SK-N-SH (cell line): ENCODE results near the gene MRPL43. TPM values are rescaled to one million over a fixed set of nuclear protein-coding genes. Genes with fewer than 3 reads are reported as not detected.

Source experiments
- CTCF ChIA-PET: fragments of 300-600, 350-600 bp; formaldehyde crosslinking; extraction: SDS; loops from one replicate; lab custom pipeline; 2021; lab: Yijun Ruan, JAX
- POLR2A ChIA-PET: fragments of 350-600 bp; sonication (Branson Sonifier 250); formaldehyde crosslinking; extraction: SDS; loops from one replicate; lab custom pipeline; 2020; ENCODE audit warnings: antibody characterized with exemption, inconsistent platforms; lab: Yijun Ruan, JAX
- DNase-seq: peaks from one replicate; pipeline ENCODE4 v3.0.0; 2012
- H2AFZ ChIP-seq: fragments of 200-600 bp; sonication (generic); 2 replicates; pipeline ENCODE4 v1.8.1; 2016; ENCODE audit warnings: antibody characterized with exemption, mild to moderate bottlenecking, low read depth
- H3F3A ChIP-seq: fragments of 200-600 bp; sonication (generic); replicated peaks from 2 replicates; pipeline ENCODE3; 2016; ENCODE audit warnings: antibody characterized with exemption, mild to moderate bottlenecking; ENCODE audit not compliant: insufficient read depth
- H3K27ac ChIP-seq, 2 experiments: fragments of 200-500 bp in 1 of 2; fragments of 200-600 bp in 1 of 2; sonication (Bioruptor generic) in 1 of 2; sonication (generic), shearing (Covaris generic) in 1 of 2; 2 replicates each; pipeline versions ENCODE4 v1.5.1 to v1.6.1; 2014 to 2016; ENCODE audit warnings: low read depth in 2 of 2, inconsistent platforms in 1 of 2, low read length in 1 of 2, mild to moderate bottlenecking in 1 of 2, mixed read lengths in 1 of 2
- H3K27me3 ChIP-seq: fragments of 200-600 bp; sonication (generic), shearing (Covaris generic); 2 replicates; pipeline ENCODE4 v1.6.1; 2016; ENCODE audit warnings: mixed run types; ENCODE audit not compliant: insufficient read depth
- H3K36me3 ChIP-seq, 2 experiments: fragments of 200-500 bp in 1 of 2; fragments of 200-600 bp in 1 of 2; sonication (Bioruptor generic) in 1 of 2; sonication (generic) in 1 of 2; replicated peaks in 1 of 2; 2 replicates each; pipeline versions ENCODE3 to v1.5.1; 2014 to 2016; ENCODE audit warnings: low read length in 1 of 2, mild to moderate bottlenecking in 1 of 2; ENCODE audit not compliant: insufficient read depth in 2 of 2, control insufficient read depth in 1 of 2
- H3K4me1 ChIP-seq, 2 experiments: fragments of 200-500 bp in 1 of 2; fragments of 200-600 bp in 1 of 2; sonication (Bioruptor generic) in 1 of 2; sonication (generic), shearing (Covaris generic) in 1 of 2; 2 replicates each; pipeline versions ENCODE4 v1.5.1 to v1.6.1; 2014 to 2016; ENCODE audit warnings: low read depth in 1 of 2, low read length in 1 of 2, mixed run types in 1 of 2; ENCODE audit not compliant: insufficient read depth in 2 of 2, control insufficient read depth in 1 of 2
- H3K4me2 ChIP-seq: fragments of 200-600 bp; sonication (generic), shearing (Covaris generic); 2 replicates; pipeline ENCODE4 v1.6.1; 2017; ENCODE audit warnings: mixed run types
- H3K4me3 ChIP-seq, 2 experiments: fragments of 200-500 bp in 1 of 2; fragments of 200-600 bp in 1 of 2; sonication (Bioruptor generic) in 1 of 2; sonication (generic), shearing (Covaris generic) in 1 of 2; 2 replicates each; pipeline versions ENCODE4 v1.5.1 to v1.8.1; 2014 to 2016; ENCODE audit warnings: low read depth in 2 of 2, inconsistent platforms in 1 of 2, low read length in 1 of 2, mild to moderate bottlenecking in 1 of 2, mixed read lengths in 1 of 2, moderate library complexity in 1 of 2
- H3K79me2 ChIP-seq: fragments of 200-600 bp; sonication (generic); 2 replicates; pipeline ENCODE4 v1.8.1; 2017; ENCODE audit warnings: mild to moderate bottlenecking; ENCODE audit not compliant: insufficient read depth
- H3K9ac ChIP-seq: fragments of 200-600 bp; sonication (generic); 2 replicates; pipeline ENCODE4 v1.6.1; 2017; ENCODE audit warnings: mixed run types
- H3K9me2 ChIP-seq: fragments of 200-600 bp; sonication (generic); 2 replicates; pipeline ENCODE4 v1.6.1; 2017; ENCODE audit warnings: mixed run types
- H3K9me3 ChIP-seq: fragments of 200-600 bp; sonication (generic); 2 replicates; pipeline ENCODE4 v1.6.1; 2017; ENCODE audit warnings: mixed run types, mild to moderate bottlenecking, moderate library complexity
- H4K20me1 ChIP-seq: fragments of 200-600 bp; sonication (generic); 2 replicates; pipeline ENCODE4 v1.6.1; 2017; ENCODE audit warnings: mild to moderate bottlenecking, mixed run types; ENCODE audit not compliant: insufficient read depth
- CHD2 ChIP-seq: fragments of 150-350 bp; IDR thresholded peaks from 2 replicates; pipeline ENCODE4 v1.6.1; 2018; ENCODE audit warnings: low read length; ENCODE audit not compliant: partially characterized antibody
- CTCF ChIP-seq: fragments of 200-600 bp; sonication (generic); IDR thresholded peaks from 2 replicates; pipeline ENCODE4 v1.6.1; 2017; ENCODE audit warnings: antibody characterized with exemption, mild to moderate bottlenecking, moderate library complexity
- EZH2phosphoT487 ChIP-seq: fragments of 200-600 bp; sonication (generic); IDR thresholded peaks from 2 replicates; pipeline ENCODE4 v1.6.1; 2017; ENCODE audit warnings: low read depth, mixed run types, mild to moderate bottlenecking, antibody characterized with exemption, moderate library complexity, borderline replicate concordance
- IRF3 ChIP-seq: fragments of 150-350 bp; IDR thresholded peaks from 2 replicates; pipeline ENCODE4 v1.6.1; 2016; ENCODE audit warnings: mild to moderate bottlenecking, low read depth, low read length
- JUND ChIP-seq: IDR thresholded peaks from 2 replicates; pipeline ENCODE4 v1.4.0; 2012
- MEF2A ChIP-seq: IDR thresholded peaks from 2 replicates; pipeline ENCODE4 v1.4.0; 2012; ENCODE audit warnings: low read depth, borderline replicate concordance
- NRF1 ChIP-seq: IDR thresholded peaks from 2 replicates; pipeline ENCODE4 v1.6.1; 2012; ENCODE audit warnings: low read depth, mild to moderate bottlenecking, low read length
- POLR2AphosphoS5 ChIP-seq: IDR thresholded peaks from 2 replicates; pipeline ENCODE4 v1.6.1; 2012; ENCODE audit warnings: low read depth, low read length
- RAD21 ChIP-seq: IDR thresholded peaks from 2 replicates; pipeline ENCODE4 v1.6.1; 2012; ENCODE audit warnings: mild to moderate bottlenecking, low read length
- RCOR1 ChIP-seq: fragments of 150-350 bp; IDR thresholded peaks from 2 replicates; pipeline ENCODE4 v1.6.1; 2017; ENCODE audit warnings: antibody characterized with exemption, low read length
- REST ChIP-seq: IDR thresholded peaks from 2 replicates; pipeline ENCODE4 v1.6.1; 2012; ENCODE audit warnings: mild to moderate bottlenecking, low read depth, low read length, moderate library complexity
- RFX5 ChIP-seq: IDR thresholded peaks from 2 replicates; pipeline ENCODE4 v1.6.1; 2012; ENCODE audit warnings: mild to moderate bottlenecking, improper control_type of control experiment, low read length
- SMC3 ChIP-seq: IDR thresholded peaks from 2 replicates; pipeline ENCODE4 v1.6.1; 2012; ENCODE audit warnings: low read depth, low read length, improper control_type of control experiment
- USF1 ChIP-seq: IDR thresholded peaks from 2 replicates; pipeline ENCODE4 v1.4.0; 2012; ENCODE audit warnings: low read depth, borderline replicate concordance
- USF2 ChIP-seq: fragments of 150-350 bp; IDR thresholded peaks from 2 replicates; pipeline ENCODE4 v1.6.1; 2017; ENCODE audit warnings: antibody characterized with exemption, low read length, low read depth, borderline replicate concordance
- YY1 ChIP-seq: IDR thresholded peaks from 2 replicates; pipeline ENCODE4 v1.4.0; 2012; ENCODE audit warnings: low read depth, mild to moderate bottlenecking
- WGBS: methylation state at CpG from one replicate; pipeline ENCODE4 v1.1.6; 2017; ENCODE audit warnings: low lambda C conversion rate; 5-methylcytosine and 5-hydroxymethylcytosine counted together
- polyA plus RNA-seq, 3 experiments: library from polyadenylated mRNA; depleted of rRNA; stranded (reverse); fragments of >200 nt; gene quantifications; 2 replicates each; pipeline ENCODE4 v1.2.3, GENCODE V29; 2012

Gene MRPL43
- polyA plus RNA-seq, 1 of the 3 experiments (the other 2 are of a cell fraction), result 208 TPM

- TF ChIP-seq USF2 (no peak), RFX5 (no peak), RAD21 (peak; percentile 89), CHD2 (peak; percentile 13), JUND (no peak), SMC3 (peak; percentile 78), CTCF (peak; percentile 95)
- Histone ChIP-seq H2AFZ (no peak overlapping the region), H3K4me2 (peak overlapping the region; percentile 34), H3F3A (peaks cover 18% of the 10 kb centered on the region), H3K27me3 (no peaks in the 10 kb centered on the region), H3K9ac (no peak overlapping the region), H3K9me2 (no peaks in the 10 kb centered on the region), H3K4me1 (peaks cover 8 to 19% of the 10 kb centered on the region in 2 experiments; a peak in 3 of 4 replicates), H3K9me3 (no peaks in the 10 kb centered on the region), H3K79me2 (no peaks in the 10 kb centered on the region), H3K4me3 (peak overlapping the region in 1 of 2 experiments; percentile 21; a peak in 1 of 4 replicates), H4K20me1 (no peaks in the 10 kb centered on the region), H3K27ac (peak overlapping the region in 1 of 2 experiments; percentile 13; a peak in 1 of 4 replicates), H3K36me3 (no peaks in the 10 kb centered on the region)
- peak; percentile 85 for DNase-seq
- ChIA-PET CTCF (interaction anchor here (0.5 to 7.2 kb wide), 33 partner anchors 15 to 1037 kb away, joined by 3 to 443 read pairs (median 4); partner anchors contain the start of genes LZTS2, MRPL43, PDZD7 and SEMA4G), POLR2A (interaction anchor here (1.3 to 1.4 kb wide), 2 partner anchors 17 to 29 kb away, joined by 3 to 8 read pairs; no protein-coding TSS in a partner anchor)
- 14% methylated on average over 10 of the region's 11 CpGs for WGBS
Observed at GRCh38 chr10:101014230-101014884, 27.1 kb upstream of the MRPL43 start.

GRCh38 chr10:101013365-101013825 lies 26.1 kb upstream of the MRPL43 start:
- 64% methylated on average over 9 of the region's 9 CpGs for WGBS
- Histone ChIP-seq H3K79me2 (no peaks in the 10 kb centered on the region), H3K27me3 (no peaks in the 10 kb centered on the region), H3K4me2 (peak overlapping the region; percentile 38), H3K9me3 (no peaks in the 10 kb centered on the region), H3K9me2 (no peaks in the 10 kb centered on the region), H3F3A (peaks cover 18% of the 10 kb centered on the region), H4K20me1 (no peaks in the 10 kb centered on the region), H3K36me3 (no peaks in the 10 kb centered on the region), H3K9ac (no peak overlapping the region), H3K27ac (peak overlapping the region; percentile 18 to 76; a peak in 3 of 4 replicates), H3K4me3 (no peak overlapping the region), H3K4me1 (peaks cover 8 to 22% of the 10 kb centered on the region in 2 experiments; a peak in 3 of 4 replicates), H2AFZ (no peak overlapping the region)
- POLR2A ChIA-PET, result interaction anchor here (1.3 kb wide), 1 partner anchor 16 kb away, joined by 8 read pairs; no protein-coding TSS in a partner anchor
- CTCF ChIA-PET, result interaction anchor here (0.9 to 7.2 kb wide), 15 partner anchors 16 to 392 kb away, joined by 3 to 443 read pairs (median 10); partner anchors contain the start of genes LZTS2, MRPL43, PDZD7 and SEMA4G
- TF ChIP-seq REST (no peak), POLR2AphosphoS5 (no peak), USF1 (no peak), EZH2phosphoT487 (no peak), RAD21 (no peak), RCOR1 (no peak), MEF2A (no peak), IRF3 (no peak), SMC3 (no peak), NRF1 (no peak), YY1 (no peak)
- DNase-seq, result no peak
